HepG2 (cell line): ENCODE results near the gene ARHGAP25. TPM values are rescaled to one million over a fixed set of nuclear protein-coding genes. Genes with fewer than 3 reads are reported as not detected.

Source experiments
- ATAC-seq: fragments of 200-7000 bp; cut with Tn5 transposase; 3 replicates; pipeline ENCODE4 v1.9.1; 2020; ENCODE audit warnings: mild to moderate bottlenecking, moderate library complexity
- BruUV-seq: library from RNA; stranded (reverse); fragments of 400-500 nt; replicated peaks from 2 replicates; lab custom pipeline; 2021; lab: Mats Ljungman, UMichigan
- CTCF ChIA-PET: fragments of 300-600 bp; formaldehyde crosslinking; extraction: SDS; loops from one replicate; lab custom pipeline; 2021; ENCODE audit warnings: low total read pairs, inconsistent platforms, low intra/inter-chr PET ratio; lab: Yijun Ruan, JAX
- POLR2A ChIA-PET: fragments of 350-600 bp; sonication (Branson Sonifier 250); formaldehyde crosslinking; loops from one replicate; lab custom pipeline; 2020; ENCODE audit warnings: antibody characterized with exemption, inconsistent platforms; lab: Yijun Ruan, JAX
- DNase-seq: peaks from one replicate; pipeline ENCODE4 v3.0.0-alpha.2; 2015; ENCODE audit warnings: low spot score
- FAIRE-seq: peaks from 3 replicates; lab custom pipeline; 2011; peaks lifted over from hg19 to GRCh38; lab: Jason Lieb, UNC
- H2AFZ ChIP-seq: one replicate; pipeline ENCODE4 v1.6.1; 2011; ENCODE audit warnings: low read length, inconsistent platforms
- H3K27ac ChIP-seq: fragments of 300-600 bp; 3 replicates; pipeline ENCODE4 v1.8.0; 2011; ENCODE audit warnings: mixed run types, mild to moderate bottlenecking, mixed read lengths, low read length, inconsistent platforms; ENCODE audit not compliant: insufficient read depth; ENCODE audit errors: extremely low read length
- H3K27me3 ChIP-seq, 2 experiments: fragments of 200-600 bp in 1 of 2; 2 replicates in 1 of 2; 3 replicates in 1 of 2; pipeline versions ENCODE4 v1.6.0 to v1.8.0; 2011; ENCODE audit warnings: low read length in 2 of 2, mild to moderate bottlenecking in 2 of 2, moderate library complexity in 2 of 2, inconsistent platforms in 1 of 2; ENCODE audit not compliant: insufficient read depth in 2 of 2, control insufficient read depth in 1 of 2
- H3K36me3 ChIP-seq, 2 experiments: fragments of 200-600 bp in 1 of 2; replicated peaks in 1 of 2; 2 replicates in 1 of 2; 3 replicates in 1 of 2; pipeline versions ENCODE4 v1.5.1 to v1.8.0; 2011; ENCODE audit warnings: low read length in 2 of 2, inconsistent platforms in 1 of 2; ENCODE audit not compliant: insufficient read depth in 2 of 2, control insufficient read depth in 1 of 2
- H3K4me1 ChIP-seq: 2 replicates; pipeline ENCODE4 v1.5.1; 2012; ENCODE audit warnings: low read length, inconsistent platforms; ENCODE audit not compliant: insufficient read depth
- H3K4me2 ChIP-seq: 2 replicates; pipeline ENCODE4 v1.6.0; 2011; ENCODE audit warnings: low read depth, low read length, inconsistent platforms
- H3K4me3 ChIP-seq, 3 experiments: fragments of 200-600 bp in 1 of 3; sonication (generic), shearing (Covaris generic) in 1 of 3; replicated peaks in 1 of 3; 2 replicates each; pipeline ENCODE4 v1.5.1; 2011 to 2016; ENCODE audit warnings: low read length in 3 of 3, inconsistent platforms in 2 of 3, low read depth in 2 of 3, mild to moderate bottlenecking in 2 of 3, control low read depth in 1 of 3, mixed read lengths in 1 of 3; ENCODE audit not compliant: insufficient read depth in 1 of 3
- H3K79me2 ChIP-seq: one replicate; pipeline ENCODE4 v1.6.1; 2011; ENCODE audit warnings: low read length, inconsistent platforms; ENCODE audit not compliant: insufficient read depth
- H3K9ac ChIP-seq: 2 replicates; pipeline ENCODE4 v1.6.0; 2011; ENCODE audit warnings: mild to moderate bottlenecking, low read depth, low read length, inconsistent platforms; ENCODE audit not compliant: insufficient read depth
- H3K9me3 ChIP-seq: 2 replicates; pipeline ENCODE4 v1.5.1; 2012; ENCODE audit warnings: mild to moderate bottlenecking, low read length
- H4K20me1 ChIP-seq: 2 replicates; pipeline ENCODE4 v1.6.0; 2011; ENCODE audit warnings: inconsistent platforms, mild to moderate bottlenecking, low read length, moderate library complexity; ENCODE audit not compliant: insufficient read depth
- ELF3 ChIP-seq: IDR thresholded peaks from 2 replicates; pipeline ENCODE4 v1.6.1; 2016; ENCODE audit warnings: missing genetic modification reagents, missing compliant biosample characterization
- FOSL2 ChIP-seq: sonication (generic); formaldehyde crosslinking; IDR thresholded peaks from 2 replicates; pipeline ENCODE4 v1.4.0; 2020; ENCODE audit warnings: missing genetic modification reagents
- HMG20A ChIP-seq: IDR thresholded peaks from 2 replicates; pipeline ENCODE4 v1.6.1; 2016; ENCODE audit warnings: borderline replicate concordance
- NFIC ChIP-seq: IDR thresholded peaks from 2 replicates; pipeline ENCODE4 v1.6.1; 2012; ENCODE audit warnings: mild to moderate bottlenecking, low read length, inconsistent platforms
- NRL ChIP-seq: sonication (generic); formaldehyde crosslinking; IDR thresholded peaks from 2 replicates; pipeline ENCODE4 v1.5.0; 2020; ENCODE audit warnings: missing genetic modification reagents, mild to moderate bottlenecking, moderate library complexity, borderline replicate concordance
- POLR2AphosphoS5 ChIP-seq: IDR thresholded peaks from 2 replicates; pipeline ENCODE4 v1.6.1; 2012; ENCODE audit warnings: low read depth, low read length
- SKI ChIP-seq: fragments of 450-650 bp; IDR thresholded peaks from one replicate; pipeline ENCODE4 v1.6.1; 2018; ENCODE audit warnings: mild to moderate bottlenecking; ENCODE audit not compliant: partially characterized antibody
- ZNF136 ChIP-seq: sonication (generic); formaldehyde crosslinking; IDR thresholded peaks from 2 replicates; pipeline ENCODE4 v1.8.1; 2022; ENCODE audit warnings: low read depth, mild to moderate bottlenecking, moderate library complexity, missing genetic modification reagents
- ZNF30 ChIP-seq: sonication (generic); formaldehyde crosslinking; IDR thresholded peaks from 2 replicates; pipeline ENCODE4 v1.5.0; 2020; ENCODE audit warnings: mild to moderate bottlenecking, missing genetic modification reagents
- WGBS: methylation state at CpG from one replicate; pipeline ENCODE4 v1.1.6; 2017; ENCODE audit warnings: low lambda C conversion rate; 5-methylcytosine and 5-hydroxymethylcytosine counted together
- in situ Hi-C: cut with HindIII; loops from 2 replicates; pipeline ENCODE4 v1.10.0; 2017; ENCODE audit warnings: low pct_unique_long_range_greater_than_20kb; ENCODE audit not compliant: extremely low pct_ligation_motif_present
- intact Hi-C: fragments of 100-400 bp; cut with micrococcal nuclease; formaldehyde crosslinking; loops from one replicate; pipeline ENCODE4 v1.10.0; 2022; ENCODE audit not compliant: unreplicated experiment
- polyA plus RNA-seq, 8 experiments: library from polyadenylated mRNA; depleted of rRNA in 3 of 8; stranded (reverse) in 7 of 8; unstranded in 1 of 8; fragments of >200 nt; fragmentation: Illumina TruSeq in 4 of 8; extraction: Trizol in 4 of 8; gene quantifications; 2 replicates each; pipeline versions ENCODE4 v1.2.1 to v1.2.3, GENCODE V29; 2011 to 2016; ENCODE audit warnings: low read depth in 4 of 8, missing spikeins in 1 of 8, mixed read lengths in 1 of 8; ENCODE audit not compliant: insufficient read depth in 1 of 8
- total RNA-seq, 5 experiments: library from RNA; depleted of rRNA; stranded (reverse); fragments of >200 nt; fragmentation: Illumina TruSeq; extraction: Trizol; gene quantifications; 2 replicates each; pipeline ENCODE4 v1.2.3, GENCODE V29; 2016; ENCODE audit warnings: low read depth in 1 of 5
- TF ChIP-seq, protein P1 (sequence below): sonication (generic); formaldehyde crosslinking; conservative IDR thresholded peaks from 2 replicates; pipeline ENCODE4 v1.4.0; 2020; ENCODE audit warnings: missing genetic modification reagents
- TF ChIP-seq, protein P2 (sequence below): IDR thresholded peaks from 2 replicates; pipeline ENCODE4 v1.6.1; 2016; ENCODE audit warnings: mild to moderate bottlenecking, missing biosample characterization, missing genetic modification reagents
- TF ChIP-seq, protein P3 (sequence below): sonication (generic); formaldehyde crosslinking; IDR thresholded peaks from 2 replicates; pipeline ENCODE4 v1.4.0; 2020; ENCODE audit warnings: mild to moderate bottlenecking, missing genetic modification reagents

Gene ARHGAP25
- total and polyA plus RNA-seq, 2 of the 13 experiments (the other 11 are each of a cell fraction or from before 2014, with no cell fraction given): not detected

DNA sequence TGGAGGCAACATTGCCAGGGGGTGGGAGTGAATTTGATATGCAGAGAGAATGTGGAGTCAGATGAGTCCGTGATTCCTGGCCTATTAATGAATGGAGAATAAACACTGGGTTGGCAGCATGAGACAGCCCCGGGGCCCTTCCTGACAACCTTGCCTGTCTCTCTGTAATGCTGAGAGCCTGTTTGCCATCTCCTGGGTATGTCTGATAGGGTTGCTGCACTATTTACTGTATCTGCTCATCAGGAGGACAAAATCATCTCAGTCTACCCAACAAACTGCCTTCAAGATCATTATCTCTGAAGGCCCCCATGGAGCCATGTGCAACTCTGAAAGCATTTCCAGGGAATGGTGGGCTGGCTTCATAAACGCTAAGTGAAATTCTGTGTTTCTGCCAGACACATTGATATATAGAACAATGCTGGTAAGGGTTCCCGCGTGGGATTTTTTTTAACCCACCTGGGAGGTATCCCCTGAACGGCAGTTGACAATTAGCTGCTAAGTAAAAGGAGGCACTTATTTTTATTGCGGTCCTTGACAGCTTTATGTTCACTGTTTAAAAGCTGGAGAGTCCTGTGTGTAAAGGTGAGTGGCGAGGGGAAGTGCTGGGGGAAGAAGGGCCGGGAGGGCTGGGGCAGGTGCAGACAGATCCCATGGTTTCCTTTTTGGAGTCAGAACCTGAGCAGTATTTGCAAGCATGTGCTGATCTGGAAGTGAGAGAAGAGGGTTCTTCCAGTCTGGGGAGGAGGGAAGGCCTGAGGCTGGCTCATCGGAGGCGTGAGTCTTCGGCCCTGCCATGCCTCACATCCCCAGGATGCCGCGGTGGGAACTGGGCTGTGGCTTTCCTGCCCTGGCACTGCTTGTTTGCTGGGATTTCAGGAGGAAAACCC lies 64.8 kb downstream of the ARHGAP25 start:
- Histone ChIP-seq H3K27ac (no peak overlapping the region), H3K27me3 (peaks cover 4 to 18% of the 10 kb centered on the region in 2 experiments; a peak in 3 of 5 replicates), H3K9me3 (no peaks in the 10 kb centered on the region), H3K4me1 (no peaks in the 10 kb centered on the region), H3K4me3 (no peak overlapping the region), H3K79me2 (no peaks in the 10 kb centered on the region), H3K9ac (no peak overlapping the region), H4K20me1 (no peaks in the 10 kb centered on the region), H2AFZ (no peak overlapping the region), H3K36me3 (no peaks in the 10 kb centered on the region), H3K4me2 (no peak overlapping the region)
- POLR2A ChIA-PET: no interaction called here
- in situ Hi-C loops: no loop called here
- DNase-seq: no peak
- TF ChIP-seq, protein P1, sequence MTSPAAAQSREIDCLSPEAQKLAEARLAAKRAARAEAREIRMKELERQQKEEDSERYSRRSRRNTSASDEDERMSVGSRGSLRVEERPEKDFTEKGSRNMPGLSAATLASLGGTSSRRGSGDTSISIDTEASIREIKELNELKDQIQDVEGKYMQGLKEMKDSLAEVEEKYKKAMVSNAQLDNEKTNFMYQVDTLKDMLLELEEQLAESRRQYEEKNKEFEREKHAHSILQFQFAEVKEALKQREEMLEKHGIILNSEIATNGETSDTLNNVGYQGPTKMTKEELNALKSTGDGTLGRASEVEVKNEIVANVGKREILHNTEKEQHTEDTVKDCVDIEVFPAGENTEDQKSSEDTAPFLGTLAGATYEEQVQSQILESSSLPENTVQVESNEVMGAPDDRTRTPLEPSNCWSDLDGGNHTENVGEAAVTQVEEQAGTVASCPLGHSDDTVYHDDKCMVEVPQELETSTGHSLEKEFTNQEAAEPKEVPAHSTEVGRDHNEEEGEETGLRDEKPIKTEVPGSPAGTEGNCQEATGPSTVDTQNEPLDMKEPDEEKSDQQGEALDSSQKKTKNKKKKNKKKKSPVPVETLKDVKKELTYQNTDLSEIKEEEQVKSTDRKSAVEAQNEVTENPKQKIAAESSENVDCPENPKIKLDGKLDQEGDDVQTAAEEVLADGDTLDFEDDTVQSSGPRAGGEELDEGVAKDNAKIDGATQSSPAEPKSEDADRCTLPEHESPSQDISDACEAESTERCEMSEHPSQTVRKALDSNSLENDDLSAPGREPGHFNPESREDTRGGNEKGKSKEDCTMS (CRISPR knock-in tag): no peak
- TF ChIP-seq POLR2AphosphoS5 (no peak), SKI (no peak), FOSL2 (no peak), ELF3 (CRISPR knock-in tag) (no peak), NFIC (no peak), HMG20A (CRISPR knock-in tag) (no peak), NRL (no peak), ZNF30 (CRISPR knock-in tag) (no peak), ZNF136 (CRISPR knock-in tag) (no peak)
- TF ChIP-seq, protein P2, sequence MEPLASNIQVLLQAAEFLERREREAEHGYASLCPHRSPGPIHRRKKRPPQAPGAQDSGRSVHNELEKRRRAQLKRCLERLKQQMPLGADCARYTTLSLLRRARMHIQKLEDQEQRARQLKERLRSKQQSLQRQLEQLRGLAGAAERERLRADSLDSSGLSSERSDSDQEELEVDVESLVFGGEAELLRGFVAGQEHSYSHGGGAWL (CRISPR knock-in tag): no peak
- TF ChIP-seq, protein P3, sequence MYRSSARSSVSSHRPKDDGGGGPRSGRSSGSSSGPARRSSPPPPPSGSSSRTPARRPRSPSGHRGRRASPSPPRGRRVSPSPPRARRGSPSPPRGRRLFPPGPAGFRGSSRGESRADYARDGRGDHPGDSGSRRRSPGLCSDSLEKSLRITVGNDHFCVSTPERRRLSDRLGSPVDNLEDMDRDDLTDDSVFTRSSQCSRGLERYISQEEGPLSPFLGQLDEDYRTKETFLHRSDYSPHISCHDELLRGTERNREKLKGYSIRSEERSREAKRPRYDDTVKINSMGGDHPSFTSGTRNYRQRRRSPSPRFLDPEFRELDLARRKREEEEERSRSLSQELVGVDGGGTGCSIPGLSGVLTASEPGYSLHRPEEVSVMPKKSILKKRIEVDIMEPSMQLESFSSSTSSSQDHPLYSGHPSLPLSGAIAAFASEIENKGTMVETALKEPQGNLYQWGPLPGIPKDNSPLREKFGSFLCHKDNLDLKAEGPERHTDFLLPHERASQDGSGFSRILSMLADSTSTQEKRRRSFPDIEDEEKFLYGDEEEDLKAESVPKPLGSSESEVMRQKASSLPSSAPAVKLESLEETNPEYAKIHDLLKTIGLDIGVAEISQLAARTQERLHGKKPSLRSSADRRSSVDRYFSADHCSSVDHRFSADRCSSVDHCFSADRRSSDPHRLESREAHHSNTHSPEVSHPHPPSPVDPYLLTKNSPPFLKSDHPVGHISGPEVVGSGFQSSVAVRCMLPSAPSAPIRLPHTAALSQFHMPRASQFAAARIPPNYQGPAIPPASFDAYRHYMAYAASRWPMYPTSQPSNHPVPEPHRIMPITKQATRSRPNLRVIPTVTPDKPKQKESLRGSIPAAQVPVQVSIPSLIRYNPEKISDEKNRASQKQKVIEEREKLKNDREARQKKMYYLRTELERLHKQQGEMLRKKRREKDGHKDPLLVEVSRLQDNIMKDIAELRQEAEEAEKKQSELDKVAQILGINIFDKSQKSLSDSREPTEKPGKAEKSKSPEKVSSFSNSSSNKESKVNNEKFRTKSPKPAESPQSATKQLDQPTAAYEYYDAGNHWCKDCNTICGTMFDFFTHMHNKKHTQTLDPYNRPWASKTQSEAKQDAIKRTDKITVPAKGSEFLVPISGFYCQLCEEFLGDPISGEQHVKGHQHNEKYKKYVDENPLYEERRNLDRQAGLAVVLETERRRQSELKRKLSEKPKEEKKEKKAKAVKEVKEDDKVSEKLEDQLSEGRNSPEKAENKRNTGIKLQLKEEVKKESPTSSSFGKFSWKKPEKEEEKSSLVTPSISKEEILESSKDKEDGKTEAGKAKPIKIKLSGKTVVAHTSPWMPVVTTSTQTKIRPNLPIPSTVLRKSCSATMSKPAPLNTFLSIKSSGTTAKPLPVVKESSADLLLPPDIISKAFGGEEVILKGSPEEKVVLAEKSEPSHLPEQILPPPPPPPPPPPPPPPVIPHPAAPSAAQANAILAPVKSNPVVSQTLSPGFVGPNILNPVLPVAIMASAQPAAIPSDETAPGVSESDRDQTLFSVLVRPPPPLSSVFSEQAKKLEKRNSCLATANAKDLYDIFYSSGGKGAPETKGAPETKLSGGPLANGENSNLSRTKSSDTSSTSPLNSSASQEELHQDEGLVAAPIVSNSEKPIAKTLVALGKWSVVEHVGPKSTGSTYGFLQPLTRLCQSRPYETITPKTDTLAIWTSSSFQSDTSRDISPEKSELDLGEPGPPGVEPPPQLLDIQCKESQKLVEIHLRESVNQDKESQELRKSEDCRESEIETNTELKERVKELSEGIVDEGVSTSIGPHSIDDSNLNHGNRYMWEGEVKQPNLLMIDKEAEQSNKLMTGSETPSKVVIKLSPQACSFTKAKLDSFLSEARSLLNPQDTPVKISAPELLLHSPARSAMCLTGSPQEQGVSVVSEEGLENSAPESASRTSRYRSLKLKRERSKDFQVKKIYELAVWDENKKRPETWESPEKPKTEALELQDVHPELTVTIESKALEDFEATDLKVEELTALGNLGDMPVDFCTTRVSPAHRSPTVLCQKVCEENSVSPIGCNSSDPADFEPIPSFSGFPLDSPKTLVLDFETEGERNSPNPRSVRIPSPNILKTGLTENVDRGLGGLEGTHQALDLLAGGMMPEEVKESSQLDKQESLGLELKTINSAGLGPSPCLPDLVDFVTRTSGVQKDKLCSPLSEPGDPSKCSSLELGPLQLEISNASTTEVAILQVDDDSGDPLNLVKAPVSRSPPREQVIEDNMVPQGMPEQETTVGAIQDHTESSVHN (CRISPR knock-in tag): no peak
- no peak for FAIRE-seq
- WGBS: 35% methylated on average over 12 of the region's 14 CpGs
- no TSS peak for BruUV-seq
- intact Hi-C loops: no loop called here
- CTCF ChIA-PET: no interaction called here
- no peak for ATAC-seq
